Activated naive CD4-positive, alpha-beta T cell treated with anti-CD3 and anti-CD28 coated beads for 36 hours (primary cell): ENCODE results near the gene MTHFD2. TPM values are rescaled to one million over a fixed set of nuclear protein-coding genes. Genes with fewer than 3 reads are reported as not detected.
A peak's percentile ranks its signal among the peaks of the same experiment; 100 is the strongest.
"Not testable (repeated sequence)": the region's sequence is repeated elsewhere in the genome, so short reads cannot be mapped to it uniquely, and the experiment has no call there.

ENCODE experiments used
- CTCF ChIA-PET: fragments of 350-600 bp; sonication (Branson Sonifier 250); formaldehyde crosslinking; loops from one replicate; lab custom pipeline; 2021; ENCODE audit warnings: antibody characterized with exemption; lab: Charles Lee
- DNase-seq: peaks from one replicate; pipeline ENCODE4 v3.0.0-alpha.2; 2020
- H3K27ac Mint-ChIP-seq: one replicate; pipeline ENCODE4 v1.8.0; 2021; ENCODE audit warnings: mild to moderate bottlenecking, mixed read lengths
- H3K27me3 Mint-ChIP-seq: one replicate; pipeline ENCODE4 v1.8.0; 2021; ENCODE audit warnings: low read depth, mixed read lengths
- H3K36me3 Mint-ChIP-seq: one replicate; pipeline ENCODE4 v1.8.0; 2021; ENCODE audit warnings: low read depth, mixed read lengths
- H3K4me1 Mint-ChIP-seq: one replicate; pipeline ENCODE4 v1.8.0; 2021; ENCODE audit warnings: low read depth, mixed read lengths
- H3K4me3 Mint-ChIP-seq: one replicate; pipeline ENCODE4 v1.8.0; 2021; ENCODE audit warnings: mild to moderate bottlenecking, moderate library complexity, mixed read lengths
- H3K9me3 Mint-ChIP-seq: one replicate; pipeline ENCODE4 v1.8.0; 2021; ENCODE audit warnings: mixed read lengths
- intact Hi-C: fragments of 100-400 bp; cut with micrococcal nuclease; formaldehyde crosslinking; loops from one replicate; pipeline ENCODE4 v1.15.1; 2023
- total RNA-seq, 2 experiments: library from RNA; stranded (reverse); gene quantifications; one replicate each; pipeline ENCODE4 v1.2.3, GENCODE V29; 2021

Gene MTHFD2
- total RNA-seq, 2 experiments from 2014 or later: 683 to 692 TPM

DNA sequence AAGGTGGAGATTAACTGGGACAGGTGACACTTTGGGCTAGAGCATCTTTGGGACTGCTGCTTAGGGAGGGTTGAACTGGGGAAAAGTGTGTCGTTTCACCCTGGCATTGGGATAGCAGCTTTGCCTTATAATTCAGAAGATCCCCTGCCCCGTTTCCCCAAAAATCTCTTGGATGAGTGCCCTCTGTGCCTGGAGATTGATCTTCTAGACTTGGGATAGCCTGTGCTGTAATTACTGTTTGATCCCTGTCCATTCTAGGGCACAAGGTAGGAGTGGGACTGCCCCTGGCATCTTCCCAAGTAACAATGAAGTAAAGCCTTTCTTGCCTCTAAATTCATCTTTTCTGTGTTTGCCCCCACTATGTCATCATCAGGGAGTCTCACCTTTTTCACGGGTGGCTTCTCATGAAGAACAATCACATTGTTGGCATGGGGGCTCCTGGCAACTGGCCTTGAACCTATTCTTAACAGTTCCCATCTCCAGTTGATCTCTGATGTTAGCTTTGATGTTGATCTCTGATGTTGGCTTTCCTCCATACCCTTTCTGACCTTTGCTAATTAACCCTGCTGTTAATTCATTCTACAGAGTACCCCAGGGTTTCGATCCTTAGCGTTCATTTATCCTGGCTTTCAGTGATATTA lies 21.6 kb downstream of the MTHFD2 start:
- intact Hi-C loops: no loop called here
- Mint-ChIP-seq H3K4me3 (no peak overlapping the region), H3K27me3 (no peaks in the 10 kb centered on the region), H3K9me3 (no peaks in the 10 kb centered on the region), H3K27ac (peak overlapping the region; percentile 65), H3K4me1 (no peaks in the 10 kb centered on the region), H3K36me3 (peaks cover 37% of the 10 kb centered on the region)
- DNase-seq: no peak
- CTCF ChIA-PET: no interaction called here

DNA sequence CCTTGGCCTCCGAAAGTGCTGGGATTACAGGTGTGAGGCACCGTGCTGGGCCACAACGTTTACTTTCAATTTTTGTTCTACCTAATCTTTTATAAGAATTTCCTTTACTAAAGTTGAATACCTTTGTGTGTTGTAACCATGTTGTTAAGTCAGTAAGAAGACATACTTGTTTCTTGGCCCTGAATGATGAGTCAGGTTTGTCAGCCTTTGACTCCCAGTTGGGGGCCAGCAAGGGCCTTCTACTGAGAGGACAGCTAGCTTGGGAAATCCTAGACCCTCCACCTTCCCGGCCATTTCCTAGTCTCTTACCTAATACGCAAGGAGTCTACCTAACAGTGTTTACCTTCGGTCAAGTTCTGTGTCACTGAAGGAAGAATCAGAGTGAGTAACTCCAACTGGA lies 22.7 kb downstream of the MTHFD2 start:
- intact Hi-C loops: no loop called here
- peaks cover 29% of the 10 kb centered on the region for H3K36me3 Mint-ChIP-seq
- CTCF ChIA-PET: no interaction called here
- no peaks in the 10 kb centered on the region for H3K4me1 Mint-ChIP-seq
- H3K27me3 Mint-ChIP-seq: no peaks in the 10 kb centered on the region
- DNase-seq: no peak
- H3K27ac Mint-ChIP-seq: peak overlapping the region; percentile 50
- no peak overlapping the region for H3K4me3 Mint-ChIP-seq
- no peaks in the 10 kb centered on the region for H3K9me3 Mint-ChIP-seq

DNA sequence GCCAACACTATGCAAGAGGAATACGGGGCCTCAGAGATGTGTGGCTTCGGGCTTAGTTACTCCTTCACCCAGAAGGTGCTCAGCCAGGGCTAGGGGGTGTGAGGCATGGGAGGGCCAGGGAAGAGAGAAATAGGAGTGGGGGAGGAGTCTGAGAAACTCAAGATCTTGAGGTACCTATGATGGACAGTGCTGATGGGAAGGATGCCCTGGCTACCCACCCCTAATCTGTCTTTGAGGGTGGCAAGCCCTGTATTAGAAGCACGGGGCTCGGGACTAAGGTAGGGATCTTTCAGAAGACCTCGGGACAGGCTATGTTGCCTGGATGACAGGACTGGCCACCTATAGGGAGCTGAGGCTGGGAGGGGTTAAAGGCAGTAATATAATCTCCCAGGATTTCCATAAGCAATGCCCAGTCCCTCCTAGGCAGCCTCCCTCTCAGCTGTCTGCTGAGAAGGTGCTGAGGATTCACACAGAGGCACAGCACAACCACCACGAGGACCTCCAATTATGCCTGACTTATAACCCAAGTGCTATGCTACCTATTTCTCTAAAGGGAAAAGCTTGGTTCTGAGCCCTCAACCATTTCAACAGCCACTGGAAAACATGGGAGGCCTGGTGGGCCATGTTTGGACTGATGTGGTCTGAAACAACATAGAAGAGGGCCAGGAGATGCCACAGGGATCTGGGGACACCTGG lies 23.3 kb downstream of the MTHFD2 start:
- H3K9me3 Mint-ChIP-seq: no peaks in the 10 kb centered on the region
- H3K27me3 Mint-ChIP-seq: no peaks in the 10 kb centered on the region
- intact Hi-C loops: no loop called here
- H3K4me1 Mint-ChIP-seq: no peaks in the 10 kb centered on the region
- H3K4me3 Mint-ChIP-seq: no peak overlapping the region
- peak overlapping the region; percentile 50 for H3K27ac Mint-ChIP-seq
- DNase-seq: no peak
- CTCF ChIA-PET: no interaction called here
- H3K36me3 Mint-ChIP-seq: peaks cover 25% of the 10 kb centered on the region

DNA sequence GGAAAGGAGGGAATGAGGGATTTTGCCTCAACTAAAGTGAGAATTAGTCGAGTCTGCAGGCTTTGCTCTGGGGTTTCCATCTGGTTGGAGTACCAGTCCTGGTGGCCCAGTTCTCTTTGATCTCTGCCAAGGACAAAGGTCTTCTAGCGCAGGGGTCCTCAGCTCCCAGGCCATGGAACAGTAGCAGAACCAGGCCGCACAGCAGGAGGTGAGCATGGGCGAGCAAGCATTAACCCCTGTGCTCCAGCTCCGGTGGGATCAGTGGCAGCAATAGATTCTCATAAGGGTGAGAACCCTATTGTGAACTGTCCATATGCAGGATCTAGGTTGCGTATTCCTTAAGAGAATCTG lies 23.9 kb downstream of the MTHFD2 start:
- no peaks in the 10 kb centered on the region for H3K9me3 Mint-ChIP-seq
- no peak overlapping the region for H3K27ac Mint-ChIP-seq

GRCh38 chr2:74223941-74224770 lies 25.7 kb downstream of the MTHFD2 start:
- intact Hi-C loops: no loop called here
- no peak for DNase-seq
- H3K4me1 Mint-ChIP-seq: no peaks in the 10 kb centered on the region
- no peaks in the 10 kb centered on the region for H3K27me3 Mint-ChIP-seq
- H3K36me3 Mint-ChIP-seq: peaks cover 8% of the 10 kb centered on the region
- H3K4me3 Mint-ChIP-seq: no peak overlapping the region
- H3K27ac Mint-ChIP-seq: peak overlapping the region; percentile 26
- CTCF ChIA-PET: no interaction called here
- H3K9me3 Mint-ChIP-seq: no peaks in the 10 kb centered on the region

More for the DNA sequence above, 23.9 kb downstream of the MTHFD2 start:
- no peak for DNase-seq
- Mint-ChIP-seq H3K4me1 (no peaks in the 10 kb centered on the region), H3K27me3 (no peaks in the 10 kb centered on the region), H3K4me3 (no peak overlapping the region), H3K36me3 (peaks cover 19% of the 10 kb centered on the region)
- CTCF ChIA-PET: no interaction called here
- intact Hi-C loops: no loop called here

GRCh38 chr2:74225698-74226459 lies 27.5 kb downstream of the MTHFD2 start:
- no peaks in the 10 kb centered on the region for H3K4me1 Mint-ChIP-seq
- H3K27ac Mint-ChIP-seq: no peak overlapping the region
- H3K27me3 Mint-ChIP-seq: no peaks in the 10 kb centered on the region
- DNase-seq: no peak
- no peak overlapping the region for H3K4me3 Mint-ChIP-seq
- H3K36me3 Mint-ChIP-seq: no peaks in the 10 kb centered on the region
- CTCF ChIA-PET: no interaction called here
- intact Hi-C loops: no loop called here
- no peaks in the 10 kb centered on the region for H3K9me3 Mint-ChIP-seq

DNA sequence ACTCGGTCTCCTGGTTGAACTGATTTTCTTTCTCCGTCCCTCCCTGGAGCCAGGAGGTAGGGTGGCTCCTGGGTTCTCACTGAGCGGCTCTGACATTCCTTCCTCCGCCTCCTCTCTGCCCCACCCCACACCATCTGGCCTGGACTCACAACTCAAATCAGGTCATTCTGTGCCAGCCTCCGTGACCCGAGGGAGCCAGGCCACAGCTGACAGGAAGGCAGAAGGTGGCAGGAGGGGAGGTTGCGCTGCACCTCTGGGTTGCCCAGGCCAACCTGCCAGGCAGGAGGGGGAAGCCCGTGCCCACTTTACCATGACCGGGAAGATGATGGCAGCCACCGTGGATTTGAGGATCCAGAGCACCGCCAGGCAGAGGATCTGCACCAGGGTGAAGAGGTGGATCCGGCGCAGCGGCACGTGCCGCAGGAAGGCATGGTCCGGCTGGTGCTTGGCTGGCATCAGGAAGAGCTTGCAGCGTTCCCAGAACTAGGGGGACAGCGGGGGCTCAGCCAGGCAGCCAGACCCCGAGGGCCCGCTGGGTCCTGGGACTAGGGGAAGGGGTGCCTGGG lies 28.3 kb downstream of the MTHFD2 start:
- Mint-ChIP-seq H3K27me3 (no peaks in the 10 kb centered on the region), H3K36me3 (no peaks in the 10 kb centered on the region), H3K9me3 (no peaks in the 10 kb centered on the region), H3K4me3 (no peak overlapping the region), H3K4me1 (no peaks in the 10 kb centered on the region), H3K27ac (no peak overlapping the region)
- intact Hi-C loops: no loop called here
- no peak for DNase-seq
- CTCF ChIA-PET: interaction anchor here (1.1 to 1.4 kb wide), 2 partner anchors 23 to 48 kb away, joined by 3 to 4 read pairs; partner anchors contain the start of gene MOB1A

DNA sequence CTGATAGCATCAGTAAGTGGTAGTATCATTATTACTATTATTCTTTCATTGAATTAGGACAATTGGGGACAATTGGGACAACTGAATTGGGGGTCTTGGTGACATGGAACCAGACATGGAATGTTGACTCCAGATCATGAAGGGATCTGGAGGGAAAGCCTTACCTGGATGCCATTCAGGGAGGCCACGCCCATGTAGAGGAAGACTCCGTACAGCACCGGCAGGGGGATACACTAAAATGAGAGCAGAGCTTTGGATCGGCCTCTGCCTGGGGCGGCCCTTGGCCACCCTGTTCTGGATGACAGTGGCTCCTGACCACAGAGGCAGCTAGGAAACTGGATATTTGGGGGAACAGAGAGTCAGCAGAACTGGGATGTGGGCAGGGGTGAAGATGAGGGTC lies 29.2 kb downstream of the MTHFD2 start:
- no peaks in the 10 kb centered on the region for H3K9me3 Mint-ChIP-seq
- no peak overlapping the region for H3K4me3 Mint-ChIP-seq
- CTCF ChIA-PET: interaction anchor here (1.1 to 1.4 kb wide), 2 partner anchors 22 to 49 kb away, joined by 3 to 4 read pairs; partner anchors contain the start of gene MOB1A
- H3K36me3 Mint-ChIP-seq: no peaks in the 10 kb centered on the region
- no peak overlapping the region for H3K27ac Mint-ChIP-seq
- H3K27me3 Mint-ChIP-seq: no peaks in the 10 kb centered on the region
- intact Hi-C loops: no loop called here
- H3K4me1 Mint-ChIP-seq: no peaks in the 10 kb centered on the region
- no peak for DNase-seq

- H3K4me3 Mint-ChIP-seq: no peak overlapping the region
- CTCF ChIA-PET: interaction anchor here (0.9 kb wide), 2 partner anchors 13 to 37 kb away, joined by 4 to 5 read pairs; no protein-coding TSS in a partner anchor
Observed at GRCh38 chr2:74228772-74229171, 30.4 kb downstream of the MTHFD2 start.

GRCh38 chr2:74229865-74230264 lies 31.4 kb downstream of the MTHFD2 start:
- H3K4me3 Mint-ChIP-seq, H3K9me3 Mint-ChIP-seq, H3K27me3 Mint-ChIP-seq, intact Hi-C loops, H3K36me3 Mint-ChIP-seq, H3K4me1 Mint-ChIP-seq, DNase-seq, H3K27ac Mint-ChIP-seq: not testable (repeated sequence)
- CTCF ChIA-PET: interaction anchor here (0.5 to 0.9 kb wide), 3 partner anchors 14 to 298 kb away, joined by 3 to 5 read pairs (median 4); no protein-coding TSS in a partner anchor

More at GRCh38 chr2:74228772-74229171, 30.4 kb downstream of the MTHFD2 start:
- Mint-ChIP-seq H3K27me3 (no peaks in the 10 kb centered on the region), H3K4me1 (no peaks in the 10 kb centered on the region), H3K36me3 (no peaks in the 10 kb centered on the region), H3K9me3 (no peaks in the 10 kb centered on the region), H3K27ac (no peak overlapping the region)
- DNase-seq: no peak
- intact Hi-C loops: no loop called here

- Mint-ChIP-seq H3K27me3 (no peaks in the 10 kb centered on the region), H3K4me1 (peaks cover 6% of the 10 kb centered on the region), H3K9me3 (no peaks in the 10 kb centered on the region), H3K27ac (no peak overlapping the region), H3K36me3 (no peaks in the 10 kb centered on the region), H3K4me3 (no peak overlapping the region)
- no peak for DNase-seq
- CTCF ChIA-PET: interaction anchor here (0.5 to 0.9 kb wide), 2 partner anchors 10 to 62 kb away, joined by 3 read pairs; no protein-coding TSS in a partner anchor
- intact Hi-C loops: no loop called here
Observed at GRCh38 chr2:74232426-74232825, 34.0 kb downstream of the MTHFD2 start.
